ENCODE results near the gene BRPF3.

Gene BRPF3

DNA sequence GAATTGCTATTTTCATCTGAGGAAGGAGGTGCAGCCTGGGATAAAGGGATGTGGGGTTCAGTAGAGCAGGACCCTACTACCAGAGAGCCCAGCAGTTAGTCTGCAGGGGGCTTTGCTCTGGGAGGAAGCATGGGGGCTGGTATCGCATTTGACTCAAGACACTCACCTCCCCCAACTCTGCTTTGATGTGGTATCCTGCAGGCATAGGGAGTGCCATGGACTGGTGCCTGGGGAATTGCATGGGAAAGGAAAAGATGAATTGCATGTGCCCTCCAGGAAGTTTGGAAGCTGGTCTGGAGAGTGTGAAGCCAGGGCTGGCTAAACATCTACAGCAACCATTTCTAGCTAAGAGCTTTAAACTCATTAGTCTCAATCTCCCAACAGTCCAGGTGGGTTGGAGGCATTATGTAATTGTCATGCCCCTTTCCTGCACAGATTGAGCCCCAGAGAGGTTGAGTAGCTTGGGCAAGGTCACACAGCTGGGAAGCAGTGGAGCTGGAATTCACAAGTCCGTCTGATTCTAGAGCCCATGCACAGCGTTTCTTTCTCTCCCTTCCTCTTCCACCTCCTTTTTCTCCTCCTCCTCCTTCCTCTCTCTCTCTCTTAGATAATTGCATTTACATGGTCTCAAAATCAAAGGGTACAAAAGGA lies 47.1 kb downstream of the BRPF3 start:
- TF ChIP-seq, protein P1, sequence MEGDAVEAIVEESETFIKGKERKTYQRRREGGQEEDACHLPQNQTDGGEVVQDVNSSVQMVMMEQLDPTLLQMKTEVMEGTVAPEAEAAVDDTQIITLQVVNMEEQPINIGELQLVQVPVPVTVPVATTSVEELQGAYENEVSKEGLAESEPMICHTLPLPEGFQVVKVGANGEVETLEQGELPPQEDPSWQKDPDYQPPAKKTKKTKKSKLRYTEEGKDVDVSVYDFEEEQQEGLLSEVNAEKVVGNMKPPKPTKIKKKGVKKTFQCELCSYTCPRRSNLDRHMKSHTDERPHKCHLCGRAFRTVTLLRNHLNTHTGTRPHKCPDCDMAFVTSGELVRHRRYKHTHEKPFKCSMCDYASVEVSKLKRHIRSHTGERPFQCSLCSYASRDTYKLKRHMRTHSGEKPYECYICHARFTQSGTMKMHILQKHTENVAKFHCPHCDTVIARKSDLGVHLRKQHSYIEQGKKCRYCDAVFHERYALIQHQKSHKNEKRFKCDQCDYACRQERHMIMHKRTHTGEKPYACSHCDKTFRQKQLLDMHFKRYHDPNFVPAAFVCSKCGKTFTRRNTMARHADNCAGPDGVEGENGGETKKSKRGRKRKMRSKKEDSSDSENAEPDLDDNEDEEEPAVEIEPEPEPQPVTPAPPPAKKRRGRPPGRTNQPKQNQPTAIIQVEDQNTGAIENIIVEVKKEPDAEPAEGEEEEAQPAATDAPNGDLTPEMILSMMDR (IDR thresholded peaks at IDR 0.05; ENCODE audit: control insufficient read depth, insufficient read depth, low read depth, low read length, missing control alignments) = no peak
- DNase-seq (ENCODE audit: low read depth) = no peak
- H3K4me3 ChIP-seq (ENCODE audit: control insufficient read depth, low read depth, low read length) = no peak overlapping the region

DNA sequence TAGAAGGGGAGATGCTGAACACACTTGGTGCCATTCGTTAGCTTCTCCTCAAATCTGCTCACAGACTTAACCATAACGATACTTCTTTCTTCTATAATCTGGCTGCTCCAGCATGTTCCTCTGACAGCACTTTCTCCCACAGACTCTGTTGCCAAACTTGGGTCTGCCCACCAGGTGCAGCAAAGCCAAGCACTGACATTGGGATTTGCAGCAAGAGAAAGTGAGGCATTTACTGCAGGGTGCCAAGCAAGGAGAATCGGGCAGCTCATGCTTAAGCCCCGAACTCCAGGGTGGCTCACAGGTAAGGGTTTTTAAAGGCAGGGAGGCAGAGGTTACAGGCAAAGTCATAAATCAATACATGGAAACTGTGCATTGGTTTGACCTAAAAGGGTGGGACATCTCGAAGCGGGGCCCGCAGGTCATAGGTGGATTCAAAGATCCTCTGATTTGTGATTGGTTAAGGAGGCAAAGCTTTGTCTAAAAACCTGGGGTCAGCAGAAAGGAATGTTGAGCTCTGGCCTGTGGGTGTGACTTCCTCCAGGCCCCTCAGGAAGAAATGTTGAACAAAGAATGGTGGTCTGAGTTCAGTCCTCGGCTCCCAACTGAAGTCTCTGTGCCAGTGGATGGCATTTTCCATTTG lies 48.2 kb downstream of the BRPF3 start:
- TF ChIP-seq, protein P1 (IDR thresholded peaks at IDR 0.05; ENCODE audit: control insufficient read depth, insufficient read depth, low read depth, low read length, missing control alignments) = no peak
- no peak for DNase-seq (ENCODE audit: low read depth)
- no peak overlapping the region for H3K4me3 ChIP-seq (ENCODE audit: control insufficient read depth, low read depth, low read length)

DNA sequence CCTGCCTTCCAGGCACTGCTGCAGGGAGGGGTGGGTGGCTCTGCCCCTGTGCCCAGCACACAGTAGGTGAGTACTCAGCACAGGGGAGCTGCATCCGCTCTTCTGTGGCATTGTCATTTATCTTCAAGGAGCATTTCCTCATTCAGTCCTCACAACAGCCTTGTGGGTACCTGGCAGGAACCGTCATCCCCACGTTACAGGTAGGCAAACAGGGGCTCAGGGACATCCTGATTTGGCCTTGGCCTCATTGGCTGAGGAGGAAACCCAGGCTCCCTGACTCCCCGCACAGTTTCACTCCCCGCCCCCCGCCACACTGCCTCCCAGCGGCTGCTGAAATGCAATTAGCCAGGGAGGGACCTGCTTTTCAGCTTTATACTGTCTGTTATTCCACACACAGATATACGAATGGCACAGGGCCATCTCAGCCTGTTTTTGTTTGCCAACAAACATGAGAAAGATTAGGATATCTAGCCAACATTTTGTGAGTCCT lies 49.1 kb downstream of the BRPF3 start:
- no peak for DNase-seq (ENCODE audit: low read depth)
- TF ChIP-seq, protein P1 (IDR thresholded peaks at IDR 0.05; ENCODE audit: control insufficient read depth, insufficient read depth, low read depth, low read length, missing control alignments) = no peak
- H3K4me3 ChIP-seq (ENCODE audit: control insufficient read depth, low read depth, low read length) = no peak overlapping the region

DNA sequence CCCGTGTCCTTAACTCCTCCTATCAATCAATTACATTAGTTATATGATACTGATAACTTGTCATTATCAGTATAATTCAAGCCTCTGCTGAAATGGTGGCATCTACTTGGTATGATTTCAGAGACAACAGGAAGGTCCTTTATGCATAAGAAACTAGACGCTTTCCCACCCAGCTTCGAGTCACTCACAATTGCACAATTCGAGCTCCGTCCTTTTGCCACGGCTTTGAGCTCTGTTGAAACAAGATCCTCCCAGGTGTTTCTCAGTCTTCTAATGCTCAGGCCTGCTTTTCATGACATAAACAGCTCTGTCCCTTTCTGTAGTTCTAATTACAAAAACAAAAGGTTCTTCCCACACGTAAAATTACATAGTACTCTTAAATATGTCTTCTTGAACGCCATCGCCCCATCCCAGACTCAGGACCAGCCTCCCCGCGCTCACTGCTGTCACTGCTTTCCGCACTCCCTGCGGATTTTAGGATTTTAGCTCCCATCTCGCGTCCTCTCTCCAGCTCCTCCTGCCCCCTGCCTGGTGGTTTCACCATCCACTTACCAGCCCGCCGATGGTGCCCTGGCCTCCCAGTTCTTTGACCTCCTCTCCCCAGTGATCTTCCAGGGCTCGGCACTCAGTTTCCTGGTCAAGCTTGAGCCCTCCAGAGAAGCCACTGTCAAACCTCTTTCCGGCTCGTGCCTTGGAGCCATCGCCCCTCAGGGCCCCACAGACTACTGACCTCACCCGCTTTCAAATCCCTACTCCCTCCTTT lies 50.1 kb downstream of the BRPF3 start:
- TF ChIP-seq, protein P1 (IDR thresholded peaks at IDR 0.05; ENCODE audit: control insufficient read depth, insufficient read depth, low read depth, low read length, missing control alignments) = no peak
- no peak overlapping the region for H3K4me3 ChIP-seq (ENCODE audit: control insufficient read depth, low read depth, low read length)
- DNase-seq (ENCODE audit: low read depth) = no peak

DNA sequence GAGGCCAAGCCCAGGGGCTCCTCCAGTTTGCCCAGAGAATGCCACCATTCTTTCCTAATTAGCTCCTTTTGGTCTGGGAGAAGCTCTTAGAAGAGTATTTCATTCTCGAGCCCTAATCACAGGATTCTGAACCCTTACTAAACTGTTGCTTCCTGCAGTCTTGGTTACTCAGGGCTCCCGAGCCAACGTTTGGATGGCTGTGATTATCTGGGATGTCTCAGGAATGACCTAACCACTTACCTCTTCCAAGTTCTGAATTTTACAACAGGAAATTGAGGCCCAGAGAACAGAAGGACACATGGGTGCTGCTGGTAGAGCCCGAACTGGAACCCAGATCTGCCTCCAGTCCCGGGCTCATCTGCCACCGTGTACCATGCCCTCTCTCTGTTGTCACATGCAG lies 51.1 kb downstream of the BRPF3 start:
- peak; percentile 25 for DNase-seq (ENCODE audit: low read depth)
- H3K4me3 ChIP-seq (ENCODE audit: control insufficient read depth, low read depth, low read length) = no peak overlapping the region
- TF ChIP-seq, protein P1 (IDR thresholded peaks at IDR 0.05; ENCODE audit: control insufficient read depth, insufficient read depth, low read depth, low read length, missing control alignments) = no peak

DNA sequence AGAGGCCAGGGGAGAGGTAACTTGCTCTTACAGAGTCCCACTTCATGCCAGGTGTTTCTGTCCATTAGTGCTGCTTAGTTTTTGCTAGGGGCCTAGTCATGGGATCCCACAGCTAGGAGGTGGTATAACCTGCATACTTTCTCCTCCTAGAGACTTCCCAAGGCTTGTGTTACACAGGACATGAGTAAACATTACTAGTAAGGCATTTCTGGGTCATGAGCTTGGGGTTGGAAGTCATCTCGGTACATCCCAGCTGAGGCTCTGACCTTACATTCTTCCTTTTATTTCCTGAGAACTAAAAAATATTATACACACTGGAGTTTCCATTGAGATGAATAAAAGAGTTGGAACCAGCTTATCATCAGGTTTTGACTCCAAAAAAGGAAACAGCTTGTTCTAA lies 52.4 kb downstream of the BRPF3 start:
- no peak overlapping the region for H3K4me3 ChIP-seq (ENCODE audit: control insufficient read depth, low read depth, low read length)
- DNase-seq (ENCODE audit: low read depth) = peak; percentile 21
- TF ChIP-seq, protein P1 (IDR thresholded peaks at IDR 0.05; ENCODE audit: control insufficient read depth, insufficient read depth, low read depth, low read length, missing control alignments) = peak; percentile 10
